SK-N-SH treated with all-trans-retinoic acid at 6 μM for 48 hours (cell line): ENCODE data around the gene LRP2.
"Not testable (repeated sequence)": the region's sequence is repeated elsewhere in the genome, so short reads cannot be mapped to it uniquely, and the experiment has no call there.

Experiments used
- ATAC-seq: fragments of 200-7000 bp; cut with Tn5 transposase; 3 replicates; pipeline ENCODE4 v1.9.1; 2020; ENCODE audit warnings: mild to moderate bottlenecking, moderate library complexity
- BACH2 ChIP-seq: fragments of 250-450 bp; sonication (Bioruptor Pico); IDR thresholded peaks from 2 replicates; pipeline ENCODE4 v1.9.0; 2021; ENCODE audit warnings: mild to moderate bottlenecking, borderline replicate concordance
- CSDC2 ChIP-seq: fragments of 250-450 bp; sonication (Bioruptor Pico); IDR thresholded peaks from 2 replicates; pipeline ENCODE4 v1.5.0; 2020; ENCODE audit warnings: mild to moderate bottlenecking, moderate library complexity
- ESRRG ChIP-seq: fragments of 250-450 bp; sonication (Bioruptor Pico); IDR thresholded peaks from 2 replicates; pipeline ENCODE4 v1.6.1; 2021; ENCODE audit warnings: mild to moderate bottlenecking
- GLIS3 ChIP-seq: fragments of 250-450 bp; sonication (Bioruptor Pico); IDR thresholded peaks from 2 replicates; pipeline ENCODE4 v1.5.0; 2020; ENCODE audit warnings: mild to moderate bottlenecking, moderate library complexity
- ISL1 ChIP-seq: fragments of 250-450 bp; sonication (Bioruptor Pico); IDR thresholded peaks from 2 replicates; pipeline ENCODE4 v2.1.2; 2022; ENCODE audit warnings: mild to moderate bottlenecking, moderate library complexity
- OSR1 ChIP-seq: fragments of 250-450 bp; sonication (Bioruptor Pico); IDR thresholded peaks from 2 replicates; pipeline ENCODE4 v1.8.0; 2022; ENCODE audit warnings: moderate library complexity, mild to moderate bottlenecking, inconsistent platforms
- PATZ1 ChIP-seq: fragments of 250-450 bp; sonication (Bioruptor Pico); IDR thresholded peaks from 2 replicates; pipeline ENCODE4 v1.8.0; 2020; ENCODE audit warnings: mild to moderate bottlenecking, moderate library complexity, borderline replicate concordance
- PPARA ChIP-seq: fragments of 250-450 bp; sonication (Bioruptor Pico); IDR thresholded peaks from 2 replicates; pipeline ENCODE4 v1.5.0; 2020; ENCODE audit warnings: mild to moderate bottlenecking, borderline replicate concordance
- RARB ChIP-seq: fragments of 250-450 bp; sonication (Bioruptor Pico); IDR thresholded peaks from 2 replicates; pipeline ENCODE4 v1.8.0; 2021; ENCODE audit warnings: mild to moderate bottlenecking, moderate library complexity
- SNAI2 ChIP-seq: fragments of 250-450 bp; sonication (Bioruptor Pico); IDR thresholded peaks from 2 replicates; pipeline ENCODE4 v1.5.0; 2020; ENCODE audit warnings: mild to moderate bottlenecking, moderate library complexity
- TCF4 ChIP-seq: fragments of 250-450 bp; sonication (Bioruptor Pico); IDR thresholded peaks from 2 replicates; pipeline ENCODE4 v1.8.0; 2021; ENCODE audit warnings: mild to moderate bottlenecking, moderate library complexity, borderline replicate concordance
- TSHZ2 ChIP-seq: fragments of 250-450 bp; sonication (Bioruptor Pico); IDR thresholded peaks from 2 replicates; pipeline ENCODE4 v1.5.0; 2020; ENCODE audit warnings: mild to moderate bottlenecking, moderate library complexity
- ZFP3 ChIP-seq: fragments of 250-450 bp; sonication (Bioruptor Pico); IDR thresholded peaks from 2 replicates; pipeline ENCODE4 v1.5.0; 2020; ENCODE audit warnings: mild to moderate bottlenecking, moderate library complexity
- ZNF565 ChIP-seq: fragments of 450-650 bp; formaldehyde crosslinking; conservative IDR thresholded peaks from 2 replicates; pipeline ENCODE4 v1.5.0; 2020; ENCODE audit warnings: low read depth, mild to moderate bottlenecking, moderate library complexity
- ZNF70 ChIP-seq: fragments of 450-650 bp; formaldehyde crosslinking; IDR thresholded peaks from 2 replicates; pipeline ENCODE4 v1.5.0; 2020; ENCODE audit warnings: mild to moderate bottlenecking, moderate library complexity
- ZNF8 ChIP-seq: fragments of 450-650 bp; formaldehyde crosslinking; IDR thresholded peaks from 2 replicates; pipeline ENCODE4 v1.5.0; 2020; ENCODE audit warnings: mild to moderate bottlenecking, moderate library complexity
- TF ChIP-seq, protein P1 (sequence below): fragments of 250-450 bp; sonication (Bioruptor Pico); IDR thresholded peaks from 2 replicates; pipeline ENCODE4 v1.8.0; 2021; ENCODE audit warnings: low read depth, mild to moderate bottlenecking, moderate library complexity, borderline replicate concordance
- TF ChIP-seq, protein P2 (sequence below): fragments of 250-450 bp; sonication (Bioruptor Pico); IDR thresholded peaks from 2 replicates; pipeline ENCODE4 v1.5.1; 2020; ENCODE audit warnings: low read depth, mild to moderate bottlenecking, moderate library complexity
- TF ChIP-seq, protein P3 (sequence below): fragments of 250-450 bp; sonication (Bioruptor Pico); IDR thresholded peaks from 2 replicates; pipeline ENCODE4 v1.5.1; 2021; ENCODE audit warnings: mild to moderate bottlenecking, moderate library complexity

LRP2 gene

DNA sequence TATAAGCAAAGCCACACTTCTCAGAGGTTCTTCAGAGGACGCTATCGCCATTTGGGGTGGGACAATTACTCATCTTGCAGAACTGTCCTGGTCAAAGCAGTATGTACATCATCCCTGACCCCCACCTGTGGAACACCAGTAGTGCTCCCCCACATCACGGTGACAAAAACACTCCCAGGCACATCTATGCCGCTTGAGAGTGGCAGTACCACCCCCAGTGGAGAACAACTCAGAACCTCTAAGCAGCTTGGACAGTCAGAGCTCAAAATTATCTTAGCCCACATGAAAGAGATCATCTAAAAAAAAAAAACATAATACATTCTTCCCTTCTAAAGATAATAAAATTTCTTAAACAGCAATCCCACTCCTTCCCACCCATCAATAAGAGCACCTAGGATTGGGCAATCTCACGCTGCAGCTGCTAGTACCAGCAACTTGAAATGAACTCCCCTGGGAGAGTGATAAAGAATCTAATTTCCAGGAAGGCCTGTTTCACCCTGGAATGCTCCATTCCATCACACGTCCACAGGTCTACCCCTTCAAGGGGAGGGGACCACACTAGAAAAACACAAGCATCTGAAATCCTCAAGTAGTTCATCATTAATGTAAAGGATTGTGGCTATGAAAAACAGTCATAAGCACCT lies 31.7 kb downstream of the LRP2 start:
- TF ChIP-seq CSDC2 (CRISPR knock-in tag) (no peak), RARB (CRISPR knock-in tag) (no peak), ISL1 (no peak), BACH2 (CRISPR knock-in tag) (no peak), OSR1 (no peak), ZNF70 (CRISPR knock-in tag) (no peak), TCF4 (CRISPR knock-in tag) (no peak), ESRRG (CRISPR knock-in tag) (no peak), SNAI2 (CRISPR knock-in tag) (no peak), ZFP3 (no peak), PPARA (no peak), GLIS3 (CRISPR knock-in tag) (no peak), ZNF565 (CRISPR knock-in tag) (no peak), TSHZ2 (no peak), ZNF8 (CRISPR knock-in tag) (no peak)
- TF ChIP-seq, protein P1, sequence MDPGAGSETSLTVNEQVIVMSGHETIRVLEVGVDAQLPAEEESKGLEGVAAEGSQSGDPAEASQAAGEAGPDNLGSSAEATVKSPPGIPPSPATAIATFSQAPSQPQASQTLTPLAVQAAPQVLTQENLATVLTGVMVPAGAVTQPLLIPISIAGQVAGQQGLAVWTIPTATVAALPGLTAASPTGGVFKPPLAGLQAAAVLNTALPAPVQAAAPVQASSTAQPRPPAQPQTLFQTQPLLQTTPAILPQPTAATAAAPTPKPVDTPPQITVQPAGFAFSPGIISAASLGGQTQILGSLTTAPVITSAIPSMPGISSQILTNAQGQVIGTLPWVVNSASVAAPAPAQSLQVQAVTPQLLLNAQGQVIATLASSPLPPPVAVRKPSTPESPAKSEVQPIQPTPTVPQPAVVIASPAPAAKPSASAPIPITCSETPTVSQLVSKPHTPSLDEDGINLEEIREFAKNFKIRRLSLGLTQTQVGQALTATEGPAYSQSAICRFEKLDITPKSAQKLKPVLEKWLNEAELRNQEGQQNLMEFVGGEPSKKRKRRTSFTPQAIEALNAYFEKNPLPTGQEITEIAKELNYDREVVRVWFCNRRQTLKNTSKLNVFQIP, result no peak
- TF ChIP-seq, protein P2, sequence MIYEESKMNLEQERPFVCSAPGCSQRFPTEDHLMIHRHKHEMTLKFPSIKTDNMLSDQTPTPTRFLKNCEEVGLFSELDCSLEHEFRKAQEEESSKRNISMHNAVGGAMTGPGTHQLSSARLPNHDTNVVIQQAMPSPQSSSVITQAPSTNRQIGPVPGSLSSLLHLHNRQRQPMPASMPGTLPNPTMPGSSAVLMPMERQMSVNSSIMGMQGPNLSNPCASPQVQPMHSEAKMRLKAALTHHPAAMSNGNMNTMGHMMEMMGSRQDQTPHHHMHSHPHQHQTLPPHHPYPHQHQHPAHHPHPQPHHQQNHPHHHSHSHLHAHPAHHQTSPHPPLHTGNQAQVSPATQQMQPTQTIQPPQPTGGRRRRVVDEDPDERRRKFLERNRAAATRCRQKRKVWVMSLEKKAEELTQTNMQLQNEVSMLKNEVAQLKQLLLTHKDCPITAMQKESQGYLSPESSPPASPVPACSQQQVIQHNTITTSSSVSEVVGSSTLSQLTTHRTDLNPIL (CRISPR knock-in tag), result no peak
- TF ChIP-seq, protein P3, sequence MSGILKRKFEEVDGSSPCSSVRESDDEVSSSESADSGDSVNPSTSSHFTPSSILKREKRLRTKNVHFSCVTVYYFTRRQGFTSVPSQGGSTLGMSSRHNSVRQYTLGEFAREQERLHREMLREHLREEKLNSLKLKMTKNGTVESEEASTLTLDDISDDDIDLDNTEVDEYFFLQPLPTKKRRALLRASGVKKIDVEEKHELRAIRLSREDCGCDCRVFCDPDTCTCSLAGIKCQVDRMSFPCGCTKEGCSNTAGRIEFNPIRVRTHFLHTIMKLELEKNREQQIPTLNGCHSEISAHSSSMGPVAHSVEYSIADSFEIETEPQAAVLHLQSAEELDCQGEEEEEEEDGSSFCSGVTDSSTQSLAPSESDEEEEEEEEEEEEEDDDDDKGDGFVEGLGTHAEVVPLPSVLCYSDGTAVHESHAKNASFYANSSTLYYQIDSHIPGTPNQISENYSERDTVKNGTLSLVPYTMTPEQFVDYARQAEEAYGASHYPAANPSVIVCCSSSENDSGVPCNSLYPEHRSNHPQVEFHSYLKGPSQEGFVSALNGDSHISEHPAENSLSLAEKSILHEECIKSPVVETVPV, result no peak
- TF ChIP-seq, all 23 proteins: peak for 0
- no peak for ATAC-seq

DNA sequence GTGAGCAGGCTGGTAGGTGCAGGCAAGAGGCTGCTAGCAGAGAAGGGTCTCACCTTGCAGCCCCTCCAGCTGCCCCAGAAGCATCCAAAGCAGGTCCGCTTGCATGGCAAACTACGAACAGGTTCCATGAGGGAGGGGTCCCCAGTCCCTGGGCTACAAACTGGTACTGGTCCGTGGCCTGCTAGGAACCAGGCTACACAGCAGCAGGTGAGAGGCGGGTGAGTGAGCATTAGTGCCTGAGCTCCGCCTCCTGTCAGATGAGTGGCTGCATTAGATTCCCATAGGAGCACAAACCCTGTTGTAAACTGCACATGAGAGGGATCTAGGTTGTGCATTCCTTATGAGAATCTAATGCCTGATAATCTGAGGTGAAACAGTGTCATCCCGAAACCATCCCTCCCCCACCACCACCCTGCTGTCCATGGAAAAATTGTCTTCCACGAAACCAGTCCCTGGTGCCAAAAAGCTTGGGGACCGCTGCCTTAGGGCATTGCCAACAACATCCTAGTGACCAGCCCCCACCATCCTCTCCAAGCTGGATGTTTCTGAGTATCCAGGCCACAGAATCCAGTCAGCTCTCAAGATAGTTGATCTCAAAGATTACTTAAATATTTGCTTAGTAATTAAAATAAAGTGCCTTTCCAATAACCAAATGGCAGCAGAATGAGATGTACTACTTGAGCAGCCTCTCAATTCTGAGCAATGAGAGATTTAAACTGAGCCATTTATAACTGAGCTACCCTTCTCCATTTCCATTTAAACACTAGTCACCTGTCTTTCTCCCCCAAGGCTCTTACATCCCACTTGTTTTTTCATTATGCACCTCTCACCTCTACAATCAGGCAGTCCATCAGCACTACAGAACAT lies 32.4 kb downstream of the LRP2 start:
- ATAC-seq, result no peak
- TF ChIP-seq ZNF565 (CRISPR knock-in tag), result no peak

DNA sequence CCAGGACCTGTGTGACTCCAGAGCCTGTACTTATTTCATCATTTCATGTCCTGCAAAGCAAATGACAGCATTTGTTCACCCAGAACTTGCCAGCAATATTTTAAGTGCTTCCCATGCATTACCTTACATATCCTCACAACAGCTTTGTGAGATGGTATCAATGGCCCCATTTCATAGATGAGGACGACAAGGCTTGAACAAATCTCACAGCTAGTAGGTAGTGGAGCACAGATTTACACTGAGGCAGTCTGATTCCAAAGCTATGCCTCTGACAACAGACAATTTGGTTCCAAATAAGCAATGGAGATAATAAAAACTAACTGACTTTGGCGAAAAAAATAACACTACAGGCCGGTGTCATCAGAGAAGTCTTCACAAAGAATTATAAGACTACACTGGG lies 33.5 kb downstream of the LRP2 start:
- ATAC-seq, result no peak
- no peak for TF ChIP-seq ISL1
- TF ChIP-seq OSR1, result no peak
- TF ChIP-seq SNAI2 (CRISPR knock-in tag), result no peak
- no peak for TF ChIP-seq TCF4 (CRISPR knock-in tag)
- TF ChIP-seq PATZ1 (CRISPR knock-in tag), result no peak
- TF ChIP-seq ZNF565 (CRISPR knock-in tag), result no peak
- no peak for TF ChIP-seq TSHZ2
- TF ChIP-seq ZFP3, result no peak
- no peak for TF ChIP-seq ZNF70 (CRISPR knock-in tag)
- TF ChIP-seq RARB (CRISPR knock-in tag), result no peak
- TF ChIP-seq, protein P2 (CRISPR knock-in tag), result no peak

DNA sequence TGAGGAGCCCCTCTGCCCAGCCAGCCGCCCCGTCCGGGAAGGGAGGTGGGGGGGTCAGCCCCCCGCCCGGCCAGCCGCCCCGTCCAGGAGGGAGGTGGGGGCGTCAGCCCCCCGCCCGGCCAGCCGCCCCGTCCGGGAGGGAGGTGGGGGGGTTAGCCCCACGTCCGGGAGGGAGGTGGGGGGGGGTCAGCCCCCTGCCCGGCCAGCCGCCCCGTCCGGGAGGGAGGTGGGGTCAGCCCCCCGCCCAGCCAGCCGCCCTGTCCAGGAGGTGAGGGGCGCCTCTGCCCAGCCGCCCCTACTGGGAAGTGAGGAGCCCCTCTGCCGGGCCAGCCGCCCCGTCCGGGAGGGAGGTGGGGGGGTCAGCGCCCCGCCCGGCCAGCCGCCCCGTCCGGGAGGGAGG lies 34.5 kb downstream of the LRP2 start:
- not testable (repeated sequence) for ATAC-seq

DNA sequence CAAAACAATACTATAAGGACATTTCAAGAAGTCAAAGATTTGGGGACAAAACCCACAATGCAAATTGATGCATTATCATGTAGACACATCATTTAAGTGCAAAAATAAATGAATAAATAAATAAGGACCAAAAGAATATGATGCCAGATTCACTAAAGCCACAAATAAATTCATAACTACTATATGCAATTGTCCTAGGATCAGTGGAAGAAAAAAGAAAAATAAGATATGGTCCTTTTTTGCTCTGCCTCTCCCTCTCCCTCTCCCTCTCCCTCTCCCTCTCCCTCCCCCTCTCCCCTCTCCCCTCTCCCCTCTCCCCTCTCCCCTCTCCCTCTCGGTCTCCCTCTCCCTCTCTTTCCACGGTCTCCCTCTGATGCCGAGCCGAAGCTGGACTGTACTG lies 36.4 kb downstream of the LRP2 start:
- ATAC-seq, result not testable (repeated sequence)
